KG1 (cell line): Measurements from ENCODE around the gene GATC.
A peak's percentile ranks its signal among the peaks of the same experiment; 100 is the strongest.

Experiments
- DNase-seq: peaks from one replicate; lab custom pipeline; 2025; lab: John Stamatoyannopoulos, UW

The GATC gene, protein sequence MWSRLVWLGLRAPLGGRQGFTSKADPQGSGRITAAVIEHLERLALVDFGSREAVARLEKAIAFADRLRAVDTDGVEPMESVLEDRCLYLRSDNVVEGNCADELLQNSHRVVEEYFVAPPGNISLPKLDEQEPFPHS

DNA sequence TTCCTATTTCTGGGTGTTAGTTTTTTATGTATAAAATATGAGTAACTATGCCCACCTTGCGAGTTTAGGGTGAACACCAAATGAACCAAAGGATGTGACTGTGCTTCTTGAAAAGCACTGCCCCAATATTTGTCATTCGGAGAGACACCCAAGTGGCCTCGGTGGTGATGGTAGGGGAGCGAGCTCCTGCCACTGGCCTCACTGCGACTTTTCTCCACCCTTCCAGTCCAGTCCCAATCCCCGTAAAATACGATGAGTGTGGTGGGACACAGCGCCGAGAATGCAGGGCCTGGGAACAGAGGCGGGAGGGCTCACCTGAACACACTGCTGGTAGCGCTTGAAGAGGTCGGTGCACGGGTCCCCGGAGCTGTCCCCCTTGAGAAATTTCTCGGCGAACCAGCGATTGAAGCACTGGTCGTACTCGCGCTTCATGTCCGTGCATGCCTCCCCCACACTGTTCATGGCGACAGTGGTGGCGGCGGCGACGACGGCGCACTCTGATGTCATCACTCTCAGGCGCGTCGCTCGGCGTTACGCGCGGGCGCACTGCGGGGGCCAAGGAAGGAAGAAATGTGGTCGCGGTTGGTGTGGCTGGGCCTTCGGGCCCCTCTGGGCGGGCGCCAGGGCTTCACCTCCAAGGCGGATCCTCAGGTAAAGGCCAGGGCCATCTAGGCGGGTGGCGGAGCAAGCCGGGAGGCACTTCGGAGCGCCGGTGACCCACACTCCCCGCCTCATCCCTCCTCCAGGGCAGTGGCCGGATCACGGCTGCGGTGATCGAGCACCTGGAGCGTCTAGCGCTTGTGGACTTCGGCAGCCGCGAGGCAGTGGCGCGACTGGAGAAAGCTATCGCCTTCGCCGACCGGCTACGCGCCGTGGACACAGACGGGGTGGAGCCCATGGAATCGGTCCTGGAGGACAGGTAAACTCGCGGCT is at the start of gene GATC, which contains the start of gene TRIAP1:
GATC (plus strand) TSS at position 534 of the 933 bp plus-strand sequence; CDS start at position 571, 37 bp downstream.
TRIAP1 (minus strand) TSS at position 474 of the 933 bp plus-strand sequence; CDS start at position 462, 12 bp downstream.
- DNase-seq, result peak; percentile 83

DNA sequence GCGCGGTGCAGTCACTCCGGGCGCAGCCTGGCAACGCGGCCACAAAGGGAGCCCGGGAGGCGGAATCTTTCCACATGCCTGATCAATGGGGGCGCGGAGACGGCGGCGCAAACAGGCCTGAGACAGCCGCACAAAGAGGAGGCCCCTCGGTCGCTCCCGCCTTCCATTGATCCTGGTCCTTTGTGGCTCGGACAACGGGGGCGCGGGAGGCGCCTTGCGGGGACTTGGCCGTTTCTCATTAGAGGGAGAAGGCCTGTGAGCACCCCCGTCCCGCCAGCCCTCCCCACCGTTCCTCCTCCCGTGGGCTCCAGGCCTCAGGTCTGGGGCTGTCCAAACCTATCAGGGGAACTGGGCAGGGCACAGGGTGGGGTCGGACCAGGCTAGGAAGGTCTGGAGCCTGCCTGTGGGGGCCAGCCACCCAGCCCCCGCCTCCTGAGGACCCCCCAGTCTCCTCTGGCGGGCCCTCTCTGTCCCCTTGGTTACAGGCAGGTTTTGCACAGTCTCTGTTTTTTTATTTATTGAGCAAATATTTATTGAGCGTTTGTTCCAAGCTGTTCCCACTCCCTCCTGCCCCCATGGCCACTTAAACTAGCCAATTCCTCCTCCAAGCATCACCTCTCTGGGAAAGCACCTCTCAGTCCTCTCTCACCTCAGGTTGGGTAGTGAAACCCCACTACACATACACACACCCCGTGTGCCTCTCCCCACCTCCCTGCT is 48.3 kb upstream of the GATC start:
- no peak for DNase-seq

DNA sequence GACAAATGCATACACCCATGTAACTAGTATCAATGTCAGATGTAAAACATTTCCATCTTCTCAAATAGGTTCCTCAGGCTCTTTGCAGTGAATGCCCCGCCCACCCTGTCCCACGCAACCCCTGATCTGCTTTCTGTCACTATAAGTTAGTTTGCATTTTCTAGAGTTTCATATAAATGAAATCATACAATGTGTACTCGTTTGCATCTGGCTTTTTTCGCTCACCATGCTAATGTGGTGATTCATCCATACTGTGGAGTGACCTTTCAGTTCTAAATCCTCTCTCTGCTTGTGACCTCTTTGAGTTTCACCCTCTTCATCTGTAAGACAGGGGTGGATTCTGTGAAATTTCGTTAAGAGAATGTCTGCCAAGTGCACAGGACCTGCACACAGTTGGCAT is 46.7 kb upstream of the GATC start:
- no peak for DNase-seq

DNA sequence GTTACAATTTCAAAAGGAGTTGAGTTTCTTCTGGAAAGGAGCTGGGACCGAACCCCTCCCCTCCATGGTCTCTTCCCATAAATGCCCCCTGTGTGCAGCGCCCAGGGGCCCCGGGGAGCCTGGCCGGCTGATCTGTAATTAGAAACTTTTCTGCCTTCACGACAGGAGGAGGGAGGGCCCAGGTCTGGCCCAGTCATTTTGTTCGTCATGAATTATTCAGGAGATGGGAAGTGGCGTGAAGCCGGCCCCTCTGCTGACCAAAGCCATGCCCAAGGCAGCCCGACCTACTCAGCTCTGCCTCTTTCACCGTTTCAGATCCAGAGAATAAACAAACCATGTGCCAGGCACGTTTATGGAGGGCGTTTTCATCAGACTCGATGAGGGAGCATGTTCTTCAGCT is 44.0 kb upstream of the GATC start:
- no peak for DNase-seq

DNA sequence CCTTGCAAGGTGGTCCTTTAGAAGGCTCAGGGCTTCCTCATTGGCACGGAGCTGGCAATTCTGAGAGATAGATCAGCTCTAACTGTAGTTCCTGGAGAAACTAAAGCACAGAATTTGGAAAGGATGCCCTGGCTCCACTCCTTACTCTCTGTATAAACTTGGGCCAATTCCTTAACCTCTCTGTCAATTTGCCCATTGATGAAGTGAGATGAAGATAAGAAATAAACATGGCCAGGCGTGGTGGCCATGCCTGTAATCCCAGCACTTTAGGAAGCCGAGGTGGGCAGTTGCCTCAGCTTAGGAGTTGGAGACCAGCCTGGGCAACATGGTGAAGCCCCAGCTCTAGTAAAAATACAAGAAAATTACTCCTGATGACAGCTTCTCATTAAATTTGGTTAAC is 42.4 kb upstream of the GATC start:
- DNase-seq, result no peak

DNA sequence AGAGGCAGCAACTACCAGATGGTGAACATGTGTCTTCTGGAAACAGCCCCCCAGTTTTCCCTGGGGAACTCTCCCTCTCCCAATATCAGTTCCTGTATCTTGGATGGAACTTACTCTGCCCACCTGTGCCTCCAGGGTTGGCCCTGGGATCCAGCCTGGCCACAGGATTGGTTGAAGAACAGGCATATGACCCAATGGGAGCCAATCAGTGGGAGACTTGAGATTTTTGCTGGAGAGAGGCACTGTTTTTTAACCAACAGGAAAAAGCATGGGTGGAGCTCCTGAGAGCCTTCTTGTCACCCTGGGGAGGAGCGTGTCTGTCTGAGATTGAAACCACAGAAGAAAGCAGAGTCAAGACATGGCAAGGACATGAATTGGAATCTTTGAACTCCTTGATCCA is 42.0 kb upstream of the GATC start:
- DNase-seq, result no peak

DNA sequence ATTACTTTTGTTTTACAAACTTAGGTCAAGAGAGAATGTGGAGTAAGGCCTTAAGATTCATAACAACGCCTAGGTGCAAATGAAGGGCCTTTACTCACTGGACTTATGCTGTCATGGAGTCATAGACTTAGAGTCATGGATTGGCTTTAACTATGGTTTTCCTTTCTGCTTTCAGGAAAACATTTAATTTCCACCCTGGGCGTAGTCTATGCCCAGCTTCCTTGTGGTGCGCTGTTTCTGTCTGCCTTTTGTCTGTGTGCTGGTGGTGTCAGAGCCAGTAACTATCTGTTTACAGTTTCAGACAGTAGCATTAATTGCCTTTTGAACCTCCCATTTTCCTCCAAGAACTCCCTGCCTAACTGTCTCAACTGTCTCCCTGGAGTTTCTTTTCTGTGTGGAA is 40.2 kb upstream of the GATC start:
- DNase-seq, result no peak

DNA sequence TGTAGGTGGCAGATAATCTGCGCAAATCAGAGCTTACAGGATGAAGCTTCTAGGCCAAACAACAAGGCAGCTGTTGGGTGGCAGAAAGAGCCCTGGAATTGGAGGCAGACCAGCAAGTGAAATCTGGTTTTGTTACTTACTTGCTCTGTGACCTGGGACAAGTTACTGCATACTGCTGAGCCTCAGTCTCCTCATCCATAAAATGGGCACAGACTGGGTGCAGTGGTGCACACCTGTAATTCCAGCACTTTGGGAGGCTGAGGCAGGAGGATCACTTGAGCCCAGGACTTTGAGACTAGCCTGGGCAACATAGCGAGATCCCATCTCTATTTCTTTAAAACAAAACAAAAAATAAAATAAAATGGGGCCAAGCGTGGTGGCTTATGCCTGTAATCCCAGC is 39.7 kb upstream of the GATC start:
- no peak for DNase-seq

DNA sequence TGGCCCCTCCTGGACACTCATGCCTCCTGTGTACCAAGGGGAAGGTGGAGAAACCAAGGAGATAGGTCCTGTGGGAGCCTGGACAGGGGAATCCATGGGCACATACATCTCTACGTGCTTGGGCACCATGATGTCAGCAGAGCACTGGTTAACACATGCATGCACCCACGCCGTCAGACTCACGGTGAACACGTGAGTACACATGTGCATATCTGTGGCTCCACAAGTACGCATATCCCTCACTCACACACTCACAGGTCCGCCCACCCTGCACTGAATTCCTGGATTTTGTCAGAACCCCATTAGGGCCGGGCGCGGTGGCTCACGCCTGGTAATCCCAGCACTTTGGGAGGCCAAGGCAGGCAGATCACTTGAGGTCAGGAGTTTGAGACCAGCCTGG is 37.5 kb upstream of the GATC start:
- DNase-seq, result no peak

DNA sequence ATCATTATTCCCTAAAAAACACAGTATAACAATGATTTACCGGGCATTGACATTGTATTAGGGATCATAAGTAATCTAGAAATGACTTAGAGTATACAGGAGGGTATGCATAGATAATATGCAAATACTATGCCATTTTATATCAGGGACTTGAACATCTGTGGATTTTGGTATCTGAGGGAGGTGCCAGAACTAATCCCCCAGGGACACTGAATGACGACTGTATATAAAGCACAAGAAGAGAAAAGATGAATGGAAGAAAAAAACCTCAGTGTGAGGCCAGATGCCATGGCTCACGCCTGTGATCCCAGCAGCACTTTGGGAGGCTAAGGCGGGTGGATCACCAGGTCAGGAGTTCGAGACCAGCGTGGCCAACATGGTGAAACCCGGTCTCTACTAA is 33.8 kb upstream of the GATC start:
- DNase-seq, result no peak

DNA sequence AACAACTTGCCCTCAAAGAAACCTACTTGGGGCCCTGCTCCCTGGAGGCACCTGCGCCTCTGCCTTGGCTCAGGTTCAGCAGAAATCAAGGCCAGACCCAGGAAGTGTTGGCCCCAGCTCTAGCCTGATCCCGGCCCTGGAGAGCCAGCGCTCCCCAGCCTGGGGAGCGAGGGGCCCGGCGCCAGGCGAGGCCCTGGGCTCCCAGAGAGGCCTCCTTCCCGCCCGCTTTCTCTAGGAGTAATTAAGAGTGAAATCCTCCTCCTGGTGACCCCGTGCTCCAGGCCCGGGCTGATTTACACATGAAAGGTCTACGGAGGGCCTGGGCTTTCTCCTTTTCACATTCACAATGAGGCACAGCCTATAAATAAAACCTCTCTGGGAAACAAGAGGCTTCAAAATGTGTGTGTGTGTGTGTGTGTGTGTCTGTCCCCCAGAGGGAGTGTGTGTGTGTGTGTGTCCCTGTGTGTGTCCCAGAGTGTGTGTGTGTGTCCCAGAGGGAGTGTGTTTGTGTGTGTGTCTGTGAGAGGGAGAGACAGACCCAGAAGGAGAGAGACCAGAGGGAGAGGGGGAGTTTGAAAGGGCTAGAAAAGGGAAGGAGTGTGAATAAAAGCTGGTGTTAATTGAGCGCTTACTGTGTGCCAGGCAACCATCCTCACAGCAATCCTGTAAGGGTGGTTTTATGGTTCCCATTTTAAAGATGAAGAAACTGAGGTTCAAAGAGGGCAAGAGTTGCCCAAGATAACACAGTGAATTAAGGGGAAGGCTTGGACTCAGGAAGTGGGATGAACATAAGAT is 32.1 kb upstream of the GATC start:
- no peak for DNase-seq

DNA sequence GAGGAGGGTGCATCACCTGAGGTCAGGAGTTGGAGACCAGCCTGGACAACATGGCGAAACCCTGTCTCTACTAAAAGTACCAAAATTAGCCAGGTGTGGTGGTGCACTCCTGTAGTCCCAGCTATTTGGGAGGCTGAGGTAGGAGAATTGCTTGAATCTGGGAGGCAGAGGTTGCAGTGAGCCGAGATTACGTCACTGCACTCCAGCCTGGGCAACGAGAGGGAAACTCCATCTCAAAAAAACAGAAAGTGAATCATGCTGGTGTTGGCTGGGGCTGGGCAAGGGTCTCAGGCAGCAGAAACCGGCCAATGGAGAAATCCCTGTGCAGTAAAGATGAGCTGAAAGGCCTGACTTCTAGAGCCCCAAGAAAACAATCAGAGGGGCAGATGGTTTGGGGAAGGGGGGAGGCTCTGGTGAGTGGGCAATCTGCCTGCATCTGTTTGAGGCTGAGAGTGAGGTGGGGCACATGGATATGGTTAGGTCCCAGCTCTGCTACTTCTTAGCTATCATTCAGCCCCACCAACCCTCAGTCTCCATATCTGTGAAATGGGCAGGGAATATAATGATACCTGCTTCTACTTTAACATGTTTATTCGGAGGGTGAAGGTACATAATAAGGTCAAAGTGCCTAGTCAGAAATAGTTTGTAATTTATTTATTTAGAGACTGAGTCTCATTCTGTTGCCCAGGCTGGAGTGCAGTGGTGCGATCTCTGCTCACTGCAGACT is 29.6 kb upstream of the GATC start:
- DNase-seq, result no peak

DNA sequence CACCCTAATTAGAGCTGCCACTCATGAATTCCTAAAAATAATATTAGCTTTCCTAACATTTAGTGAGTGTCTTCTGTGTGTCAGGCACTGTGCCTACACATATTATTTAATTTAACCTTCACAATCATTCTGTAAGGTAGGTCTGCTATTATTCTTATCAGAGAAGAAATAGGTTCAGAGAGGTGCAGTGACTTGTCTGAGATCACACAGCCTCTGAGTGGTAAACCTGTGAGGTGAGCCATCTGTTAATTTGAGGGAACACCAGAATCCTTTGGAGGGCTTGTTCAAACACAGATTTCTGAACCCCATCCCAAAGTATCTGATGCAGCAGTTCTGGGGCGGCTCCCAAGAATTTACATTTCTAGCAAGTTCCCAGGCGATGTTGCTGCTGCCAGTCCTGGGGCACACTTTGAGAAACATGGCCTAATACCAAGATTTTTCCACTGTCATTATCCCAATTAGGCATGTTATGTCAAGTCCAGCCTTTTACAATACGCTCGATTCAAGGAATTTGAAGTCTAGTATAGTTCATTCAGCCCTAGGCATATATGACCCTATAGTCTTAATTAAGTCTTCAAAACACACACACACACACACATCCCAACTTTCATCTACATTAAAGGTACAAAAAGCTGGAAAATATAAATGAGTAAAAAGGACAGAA is 28.2 kb upstream of the GATC start:
- no peak for DNase-seq

DNA sequence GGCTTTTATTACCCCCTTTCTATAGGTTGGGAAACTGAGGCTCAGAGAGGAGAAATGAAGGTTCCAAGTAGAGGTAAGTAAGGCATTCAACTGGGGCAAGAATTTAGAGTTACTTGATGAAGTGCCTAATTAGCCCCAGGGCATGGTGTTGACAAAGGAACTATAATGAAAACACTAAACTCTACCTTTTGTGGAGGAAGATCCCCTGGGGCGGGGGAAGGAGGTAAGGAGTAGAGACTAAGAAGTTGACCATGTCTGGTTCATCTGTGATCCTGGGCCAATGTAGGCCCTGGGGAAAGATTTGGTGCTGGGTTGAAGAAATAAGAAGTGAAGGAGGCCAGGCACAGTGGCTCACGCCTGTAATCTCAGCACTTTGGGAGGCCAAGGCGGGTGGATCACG is 24.5 kb upstream of the GATC start:
- DNase-seq, result no peak

DNA sequence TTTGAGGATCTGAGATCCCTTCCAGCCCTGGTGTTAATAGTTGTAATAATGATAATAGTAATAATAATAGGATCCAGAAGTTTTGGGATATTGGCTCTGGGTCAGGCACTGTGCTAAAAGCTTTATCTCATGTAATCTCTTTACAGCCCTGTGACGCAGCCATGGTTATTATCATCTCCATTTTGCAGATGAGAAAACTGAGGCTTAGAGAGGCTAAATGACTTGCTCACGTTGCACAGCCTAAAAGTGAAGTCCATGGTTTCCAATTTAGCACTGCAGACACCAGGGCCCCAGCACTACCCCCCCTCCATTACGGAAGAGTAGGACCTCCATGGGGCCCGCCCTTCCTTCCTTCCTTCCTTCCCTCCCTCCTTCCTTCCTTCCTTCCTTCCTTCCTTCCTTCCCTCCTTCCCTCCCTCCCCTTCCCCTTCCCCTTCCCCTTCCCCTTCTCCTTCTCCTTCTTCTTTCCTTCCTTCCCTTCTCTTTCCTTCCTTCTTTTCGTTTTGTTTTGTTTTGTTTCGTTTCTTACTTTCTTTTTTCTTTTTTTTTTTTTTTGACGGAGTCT is 23.3 kb upstream of the GATC start:
- no peak for DNase-seq

DNA sequence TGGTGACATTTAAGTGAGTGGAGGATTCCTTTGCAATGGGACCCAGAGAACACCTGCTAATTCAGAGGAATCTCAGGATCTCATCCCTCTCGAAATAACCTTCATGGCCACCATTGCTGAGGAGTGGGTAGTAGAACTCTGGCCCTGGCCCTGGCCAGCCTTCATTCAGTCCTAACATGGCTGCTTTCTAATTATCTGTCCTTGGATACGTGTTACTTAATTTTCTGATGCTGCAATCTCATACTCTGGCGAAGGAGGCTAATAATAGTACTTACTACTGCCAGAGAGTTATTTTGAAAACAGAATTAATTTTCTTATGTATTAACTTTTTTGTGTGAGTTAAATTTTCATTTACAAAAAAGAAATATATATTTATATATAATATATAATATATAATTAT is 20.4 kb upstream of the GATC start:
- DNase-seq, result no peak

DNA sequence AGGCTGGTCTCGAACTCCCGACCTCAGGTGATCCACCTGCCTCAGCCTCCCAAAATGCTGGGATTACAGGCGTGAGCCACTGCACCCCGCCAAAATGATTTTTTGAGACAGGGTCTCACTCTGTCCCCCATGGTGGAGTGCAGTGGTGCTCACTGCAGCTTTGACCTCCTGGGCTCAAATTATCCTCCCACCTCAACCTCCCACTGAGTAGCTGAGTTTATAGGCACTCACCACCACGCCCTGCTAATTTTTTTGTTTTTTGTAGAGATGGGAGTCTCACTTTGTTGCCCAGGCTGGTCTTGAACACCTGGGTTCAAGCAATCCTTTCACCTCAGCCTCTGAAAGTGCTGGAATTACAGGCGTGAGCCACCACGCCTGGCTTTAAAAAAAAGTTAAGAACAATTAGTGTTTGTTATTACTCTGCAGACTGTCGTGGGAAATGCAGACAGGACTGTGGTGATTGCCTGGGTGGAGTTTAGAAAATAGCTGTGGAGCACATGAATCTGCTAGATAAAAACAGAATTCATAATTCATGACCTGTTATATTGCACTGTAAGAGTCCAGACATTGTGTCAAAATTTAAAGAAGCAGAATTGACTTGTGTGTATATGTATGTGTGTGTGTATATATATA is 17.5 kb upstream of the GATC start:
- no peak for DNase-seq

DNA sequence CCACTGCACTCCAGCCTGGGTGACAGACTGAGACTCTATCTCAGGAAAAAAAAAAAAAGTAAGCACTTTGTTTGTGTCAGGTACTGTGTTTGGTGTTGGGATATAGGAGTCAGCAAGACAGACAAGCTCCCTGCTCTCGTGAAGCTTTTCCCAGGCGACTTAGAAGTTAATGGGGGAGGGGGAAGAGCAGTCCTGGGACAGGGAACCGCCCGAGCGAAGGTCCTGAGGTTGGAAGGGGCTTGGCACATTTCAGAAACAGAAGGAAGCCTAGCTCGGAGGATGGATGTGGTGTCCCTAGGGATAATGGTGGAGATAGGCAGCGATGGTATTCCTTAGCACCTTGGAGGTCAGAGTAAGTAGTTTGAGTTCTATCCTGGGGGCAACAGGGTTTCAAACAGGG is 16.9 kb upstream of the GATC start:
- no peak for DNase-seq

DNA sequence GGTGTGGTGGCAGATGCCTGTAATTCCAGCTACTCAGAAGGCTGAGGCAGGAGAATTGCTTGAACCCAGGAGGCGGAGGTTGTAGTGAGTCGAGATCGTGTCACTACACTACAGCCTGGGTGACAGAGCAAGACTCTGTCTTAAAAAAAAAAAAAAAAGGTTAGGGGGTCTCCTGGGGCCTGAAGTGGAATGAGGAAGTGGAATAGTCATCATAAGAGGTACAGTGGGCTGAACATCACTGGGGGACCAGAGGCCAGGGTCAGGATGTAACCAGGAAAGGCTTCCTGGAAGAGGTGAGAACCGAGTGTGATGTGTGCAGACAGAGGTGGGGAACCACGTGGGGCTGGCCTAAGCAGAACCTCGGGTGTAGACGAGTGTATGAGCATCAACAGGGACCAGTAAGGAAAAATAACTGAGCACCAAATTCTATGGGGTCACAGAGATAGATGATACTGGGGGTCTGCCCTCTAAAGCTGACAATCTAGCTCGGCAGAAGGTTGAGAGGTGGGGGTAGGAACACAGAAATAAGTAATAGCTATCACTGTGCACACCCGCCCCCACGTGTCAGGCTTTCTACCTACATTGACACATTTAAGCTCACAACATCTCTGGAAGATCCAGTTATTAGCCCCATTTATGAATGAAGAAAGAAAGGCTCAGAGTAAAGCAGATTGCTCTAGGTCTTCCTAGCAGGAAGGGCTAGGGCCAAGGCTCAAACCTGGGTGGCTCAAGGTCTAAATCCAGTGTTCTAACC is 13.3 kb upstream of the GATC start:
- DNase-seq, result no peak
